Measurements from ENCODE around the gene ST3GAL6. TPM values are rescaled to one million over a fixed set of nuclear protein-coding genes. Genes with fewer than 3 reads are reported as not detected.

The ST3GAL6 gene
- total and polyA plus RNA-seq, 2 of the 8 experiments (the other 6 are each of a cell fraction or from before 2014, with no cell fraction given), result 3.3 to 6.1 TPM

DNA sequence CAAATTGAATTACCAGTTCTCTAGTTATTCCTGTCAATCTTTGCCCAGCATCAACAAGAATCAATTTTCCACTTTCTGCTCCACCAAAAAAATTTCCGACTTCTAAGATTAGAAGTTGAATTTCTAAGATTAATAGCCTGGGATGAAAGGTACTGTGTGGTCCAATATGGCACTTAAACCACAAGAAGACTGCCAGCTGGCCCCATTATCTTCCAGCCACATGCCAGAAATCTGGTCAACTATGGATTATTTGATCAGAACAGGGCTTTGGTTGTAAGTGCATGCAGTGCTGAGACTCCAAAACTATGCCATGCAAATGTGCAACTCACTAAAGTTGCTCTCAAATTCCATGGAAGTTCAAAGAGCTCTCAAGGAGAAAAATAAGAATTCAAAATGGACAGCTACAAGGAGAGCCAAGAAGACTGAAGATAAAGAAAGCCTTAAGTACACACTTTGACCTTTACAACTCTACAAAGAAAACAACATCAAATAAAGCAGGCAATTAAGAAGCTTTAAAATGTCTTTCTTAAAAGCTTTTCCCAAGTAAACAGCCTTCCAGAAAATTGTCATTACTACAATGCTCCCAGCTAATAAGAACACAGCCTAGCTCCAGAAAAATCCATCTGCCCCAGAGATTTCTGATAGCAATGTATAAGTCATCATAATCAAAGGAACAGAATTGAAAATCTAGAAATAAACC is 64.2 kb downstream of the ST3GAL6 start:
- POLR2A ChIA-PET (ENCODE audit: partially characterized antibody), result interaction anchor here (0.6 to 1.6 kb wide), 3 partner anchors 11 to 167 kb away, joined by 3 to 4 read pairs (median 3); no protein-coding TSS in a partner anchor
- no peak for TF ChIP-seq MAFK (IDR thresholded peaks at IDR 0.05; ENCODE audit: low read depth, low read length)
- no peak overlapping the region for H2AK5ac ChIP-seq (ENCODE audit: low read depth, low read length)
- no peak overlapping the region for H3K4me2 ChIP-seq (ENCODE audit: insufficient read depth in 1 of 2, low read depth in 2 of 2, low read length in 2 of 2)
- no peak overlapping the region for H2BK12ac ChIP-seq (ENCODE audit: low read depth, low read length)
- H3K27ac ChIP-seq (ENCODE audit: low read depth, low read length), result no peak overlapping the region
- 87% methylated on average over 1 of the region's 1 CpG; no CpG with 5 or more reads in 1 of the 2 experiments for WGBS, 2 experiments (ENCODE audit: extremely low coverage in 1 of 2, insufficient coverage in 1 of 2, insufficient read length in 1 of 2, insufficient replicate concordance in 2 of 2, low coverage in 1 of 2, low lambda C conversion rate in 2 of 2, missing lambda C conversion rate in 1 of 2)
- CTCF ChIA-PET (ENCODE audit: partially characterized antibody), result interaction anchor here (0.7 to 5.1 kb wide), 4 partner anchors 10 to 167 kb away, joined by 3 to 24 read pairs (median 12); no protein-coding TSS in a partner anchor
- no peak overlapping the region for H3K4ac ChIP-seq (replicated peaks; ENCODE audit: insufficient read length, low read depth, low read length)
- H3K9ac ChIP-seq (replicated peaks in 1 of 4; ENCODE audit: extremely low read depth in 1 of 4, low read depth in 3 of 4, low read length in 3 of 4), result no peak overlapping the region
- H3K9me3 ChIP-seq (ENCODE audit: insufficient read depth in 2 of 2, low read depth in 1 of 2, low read length in 1 of 2), result peaks cover 6 to 11% of the 10 kb centered on the region in 2 experiments
- H3K18ac ChIP-seq (ENCODE audit: extremely low read depth, low read length), result no peak overlapping the region
- no peak overlapping the region for H2BK120ac ChIP-seq (replicated peaks; ENCODE audit: low read depth, low read length)
- no peak overlapping the region for H3K56ac ChIP-seq (replicated peaks; ENCODE audit: insufficient read length, low read depth, low read length)
- DNase-seq (ENCODE audit: low read depth in 1 of 2, low spot score in 2 of 2) (no peak), FAIRE-seq (no peak)
- no peaks in the 10 kb centered on the region for H3K36me3 ChIP-seq (ENCODE audit: control insufficient read depth in 2 of 4, insufficient read depth in 4 of 4, low read length in 3 of 4)
- H4K91ac ChIP-seq (replicated peaks; ENCODE audit: insufficient read length, low read length), result no peak overlapping the region
- H3K79me2 ChIP-seq (ENCODE audit: control insufficient read depth in 1 of 2, insufficient read depth in 2 of 2, low read length in 2 of 2), result no peaks in the 10 kb centered on the region
- H3K14ac ChIP-seq (ENCODE audit: insufficient read length), result no peak overlapping the region
- H2BK20ac ChIP-seq (ENCODE audit: low read length), result no peak overlapping the region
- no peak overlapping the region for H2AFZ ChIP-seq (ENCODE audit: low read length)
- no peak overlapping the region for H2BK15ac ChIP-seq (ENCODE audit: low read length)
- peaks cover 0 to 1% of the 10 kb centered on the region in 2 experiments for H4K20me1 ChIP-seq (replicated peaks in 1 of 2; ENCODE audit: control insufficient read depth in 1 of 2, insufficient read depth in 2 of 2, low read length in 2 of 2)
- H3K79me1 ChIP-seq (ENCODE audit: low read depth, low read length), result no peaks in the 10 kb centered on the region
- no peaks in the 10 kb centered on the region for H3K4me1 ChIP-seq (replicated peaks in 1 of 4; ENCODE audit: control insufficient read depth in 3 of 4, insufficient read depth in 4 of 4, low read length in 3 of 4)
- no peak overlapping the region for H4K8ac ChIP-seq (ENCODE audit: extremely low read depth, insufficient read depth, low read length)
- H3K23me2 ChIP-seq (ENCODE audit: low read depth, low read length), result 0 out of 2 replicates have a peak, but pooled peaks cover 2% of the 10 kb centered on the region
- no peak overlapping the region for H3K23ac ChIP-seq (ENCODE audit: insufficient read length)
- H2BK5ac ChIP-seq (ENCODE audit: low read depth, low read length), result no peak overlapping the region
- H4K5ac ChIP-seq (ENCODE audit: insufficient read length, low read depth, low read length), result no peak overlapping the region
- no peaks in the 10 kb centered on the region for H3K27me3 ChIP-seq (replicated peaks in 1 of 4; ENCODE audit: control insufficient read depth in 3 of 4, extremely low read depth in 1 of 4, insufficient read depth in 3 of 4, low read length in 3 of 4)
- H3K4me3 ChIP-seq (ENCODE audit: extremely low read depth in 1 of 4, insufficient read depth in 2 of 4, low read depth in 3 of 4, low read length in 4 of 4), result no peak overlapping the region
